ENCODE results near the gene ACBD7. TPM values are rescaled to one million over a fixed set of nuclear protein-coding genes. Genes with fewer than 3 reads are reported as not detected.

ACBD7 gene
- total RNA-seq, result 3.0 and 3.2 TPM in 2 replicates

DNA sequence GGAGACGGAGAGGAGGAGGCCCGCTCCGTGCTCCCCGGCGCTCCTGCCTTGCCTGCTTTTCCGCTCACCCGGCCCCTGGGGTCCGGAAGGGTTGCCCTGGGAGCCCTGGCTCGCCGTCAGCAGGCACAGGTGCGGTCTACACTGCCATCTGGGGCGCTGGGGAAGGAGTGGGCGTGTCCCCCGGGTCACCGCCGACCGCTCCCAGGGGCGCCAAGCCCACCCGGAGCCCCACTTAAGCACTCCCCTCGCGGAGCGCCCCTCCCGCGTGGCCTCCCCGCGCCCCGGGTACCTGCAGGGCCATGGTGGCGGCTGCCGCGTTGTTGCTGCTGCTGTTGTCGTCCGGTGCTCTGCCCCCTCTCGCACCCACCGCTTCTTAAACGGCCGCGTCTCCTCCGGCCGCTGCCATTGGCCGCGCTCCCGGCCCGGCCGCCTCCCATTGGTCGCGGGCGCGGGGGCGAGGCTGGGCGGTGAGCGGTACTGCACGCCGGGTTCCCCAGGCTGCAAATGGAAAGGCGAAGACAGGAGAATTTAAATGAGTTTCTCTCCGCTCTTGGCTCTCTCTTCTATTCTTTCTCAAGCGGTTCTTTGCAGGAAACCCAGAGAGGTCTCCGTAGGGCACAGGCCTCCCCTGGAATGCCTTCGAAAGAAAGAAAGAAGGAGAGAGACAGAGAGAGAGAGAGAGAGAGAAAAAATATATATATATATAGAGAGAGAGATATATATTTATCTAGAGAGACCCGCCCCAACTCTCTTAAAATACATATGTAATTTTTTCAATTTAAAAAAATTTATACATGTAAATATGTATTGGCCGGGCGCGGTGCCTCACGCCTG lies at the start of gene ACBD7:
ACBD7 (minus strand) TSS at position 349 of the 834 bp plus-strand sequence; CDS start at position 301, 48 bp downstream.
- intact Hi-C loops (cut with micrococcal nuclease), result loop anchor here (1.0 to 2.0 kb wide), 2 partner anchors 9 to 80 kb away; partner anchors contain the start of genes NMT2 and RPP38

DNA sequence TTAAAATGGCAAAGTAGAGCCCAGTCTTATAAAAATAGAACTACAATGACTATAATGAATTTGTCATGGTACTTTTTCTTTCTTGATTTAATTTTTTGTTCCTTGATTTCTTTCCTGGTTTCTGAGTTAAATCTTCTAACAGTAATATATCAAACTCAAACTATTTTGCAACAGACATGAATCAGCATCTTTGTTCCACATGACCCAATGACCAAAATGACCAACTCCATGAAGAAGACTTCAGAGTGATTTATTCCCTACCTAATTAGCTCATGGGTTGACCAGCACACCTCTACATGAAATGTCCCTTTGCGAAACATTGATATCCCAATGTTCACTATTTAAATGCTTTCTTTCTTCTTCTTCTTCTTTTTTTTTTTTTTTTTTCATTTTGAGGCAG lies 49.1 kb upstream of the ACBD7 start:
- intact Hi-C loops (cut with micrococcal nuclease), result no loop called here

DNA sequence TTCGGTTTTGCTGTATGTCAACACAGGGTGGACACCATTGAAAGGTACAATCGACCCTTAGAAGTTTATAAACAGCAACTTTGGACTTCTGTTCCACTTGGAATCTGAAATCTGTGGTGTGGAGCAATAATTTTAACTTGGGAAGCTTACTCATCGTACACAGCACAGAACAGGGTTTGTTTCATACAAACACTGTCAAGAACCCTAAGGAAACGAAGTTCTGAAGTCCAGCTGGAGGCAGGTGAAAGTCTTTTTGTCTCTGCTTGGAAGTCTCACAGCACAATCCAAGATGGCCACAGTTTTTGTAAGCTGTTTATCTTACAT lies 48.4 kb upstream of the ACBD7 start:
- intact Hi-C loops (cut with micrococcal nuclease), result no loop called here

DNA sequence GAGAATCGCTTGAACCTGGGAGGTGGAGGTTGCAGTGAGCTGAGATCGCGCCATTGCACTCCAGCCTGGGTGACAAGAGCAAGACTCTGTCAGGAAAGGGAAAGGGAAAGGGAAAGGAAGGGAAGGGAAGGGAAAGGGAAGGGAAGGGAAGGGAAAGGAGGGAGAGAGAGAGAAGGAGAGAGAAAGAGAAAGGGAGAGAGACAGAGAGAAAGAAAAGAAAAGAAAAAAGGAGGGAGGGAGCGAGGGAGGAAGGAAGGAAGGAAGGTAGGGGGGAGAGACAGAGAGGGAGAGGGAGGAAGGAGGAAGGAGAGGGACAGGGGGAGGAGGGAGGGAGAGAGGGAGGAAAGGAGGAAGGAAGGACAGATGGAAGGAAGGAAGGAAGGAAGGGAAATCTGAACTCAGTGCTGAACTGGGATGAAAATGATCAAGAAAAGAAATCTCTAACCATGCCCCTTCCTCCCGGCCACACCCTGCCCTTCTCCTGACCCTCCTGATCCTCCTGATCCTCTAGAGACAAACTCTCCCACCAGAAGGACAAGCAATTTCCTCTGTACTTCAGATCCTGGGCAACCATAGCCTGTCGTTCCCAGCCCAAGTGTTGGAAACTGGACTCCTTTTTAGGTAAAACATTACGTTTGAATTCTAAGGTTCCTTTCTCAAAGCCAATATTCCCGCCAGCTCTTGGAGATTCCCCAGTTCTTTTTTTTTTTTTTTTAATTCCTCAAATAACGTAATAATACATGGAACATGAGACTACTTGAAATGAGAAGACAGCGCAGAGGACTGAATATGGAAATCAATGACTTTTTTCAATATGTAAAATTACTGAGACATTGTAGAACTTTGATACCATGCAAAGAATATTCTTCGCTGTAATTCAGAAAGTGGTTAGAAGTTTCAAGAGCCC lies 47.8 kb upstream of the ACBD7 start:
- intact Hi-C loops (cut with micrococcal nuclease), result no loop called here

DNA sequence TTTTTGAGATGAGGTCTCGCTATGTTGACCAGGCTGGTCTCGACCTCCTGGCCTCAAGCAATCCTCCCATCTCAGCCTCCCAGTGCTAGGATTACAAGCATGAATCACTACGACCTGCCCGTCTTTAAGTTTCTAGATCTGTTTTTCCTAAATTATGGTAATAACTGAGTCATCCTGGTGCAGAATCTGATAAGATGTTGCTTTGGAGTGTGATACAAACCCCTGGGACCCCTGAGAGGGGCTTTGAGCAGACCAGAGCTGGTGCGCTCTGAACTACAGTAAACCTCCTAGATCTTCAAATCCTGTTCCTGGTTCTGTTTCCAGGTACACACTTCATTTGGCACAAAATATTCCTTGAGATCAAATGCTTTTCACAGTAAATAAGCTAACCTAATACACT lies 42.8 kb upstream of the ACBD7 start:
- intact Hi-C loops (cut with micrococcal nuclease), result no loop called here

DNA sequence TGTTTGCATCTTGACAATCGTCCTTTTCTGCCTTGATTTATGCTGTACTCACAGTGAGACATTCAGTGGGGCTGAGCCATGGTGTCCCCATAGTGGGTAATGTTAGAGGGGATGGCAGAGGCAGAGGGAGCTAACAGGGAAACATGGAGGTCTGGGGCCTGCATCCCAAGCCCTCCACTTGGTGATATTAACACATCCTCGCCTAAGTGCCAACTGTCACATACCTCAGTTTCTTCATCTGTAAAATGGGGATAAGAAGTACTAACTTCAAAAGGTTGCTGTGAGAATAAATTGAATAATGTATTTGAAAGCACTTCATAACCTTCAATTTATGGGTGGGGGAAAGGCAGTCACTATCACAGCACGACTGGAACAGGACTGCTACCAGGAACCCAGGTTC lies 36.3 kb upstream of the ACBD7 start:
- intact Hi-C loops (cut with micrococcal nuclease), result loop anchor here (5.0 kb wide), 1 partner anchor 82 kb away; no protein-coding TSS in a partner anchor

DNA sequence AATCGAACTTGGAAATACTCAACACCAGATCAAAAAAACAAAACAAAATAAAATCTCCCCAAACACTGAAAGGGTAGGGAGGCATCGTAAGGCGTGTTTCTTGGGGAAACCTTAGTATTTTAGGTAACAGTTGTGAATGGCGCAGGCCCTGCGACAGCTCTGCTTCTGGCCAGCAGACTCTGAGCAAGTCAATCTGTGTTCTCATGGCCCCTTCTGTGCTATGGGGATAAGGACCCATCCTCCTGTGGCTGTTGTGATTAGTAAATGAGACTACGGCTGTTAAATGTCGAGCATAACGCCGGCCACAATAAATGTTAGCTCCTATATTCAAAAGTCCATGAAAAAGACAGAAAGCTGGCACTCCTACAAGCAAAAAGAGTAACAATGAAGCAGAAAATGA lies 35.6 kb upstream of the ACBD7 start:
- intact Hi-C loops (cut with micrococcal nuclease), result loop anchor here (5.0 kb wide), 1 partner anchor 83 kb away; no protein-coding TSS in a partner anchor

GRCh38 chr10:15123749-15124184 lies 35.2 kb upstream of the ACBD7 start:
- intact Hi-C loops (cut with micrococcal nuclease), result loop anchor here (1.0 to 5.0 kb wide), 3 partner anchors 17 to 84 kb away; no protein-coding TSS in a partner anchor

DNA sequence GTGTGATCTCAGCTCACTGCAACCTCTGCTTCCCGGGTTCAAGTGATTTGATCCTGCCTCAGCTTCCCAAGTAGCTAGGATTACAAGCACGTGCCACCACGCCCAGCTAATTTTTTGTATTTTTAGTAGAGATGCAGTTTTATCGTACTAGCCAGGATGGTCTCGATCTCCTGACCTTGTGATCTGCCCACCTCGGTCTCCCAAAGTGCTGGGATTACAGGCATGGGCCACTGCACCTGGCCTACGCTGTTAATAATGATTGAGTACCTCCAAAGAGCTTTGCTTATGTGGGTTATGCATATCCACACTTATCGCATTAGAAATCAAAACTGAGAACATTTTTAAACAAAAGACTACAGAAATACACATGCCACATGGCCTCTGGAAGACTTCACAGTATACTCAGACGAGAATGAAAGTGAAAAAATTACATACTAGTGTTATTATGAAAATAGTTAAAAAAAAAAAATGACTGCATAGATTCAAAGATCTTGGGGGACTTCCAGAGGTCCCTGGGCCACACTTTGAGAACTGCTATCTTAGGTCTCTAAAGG lies 34.0 kb upstream of the ACBD7 start:
- intact Hi-C loops (cut with micrococcal nuclease), result loop anchor here (1.0 to 5.0 kb wide), 3 partner anchors 18 to 85 kb away; no protein-coding TSS in a partner anchor

- intact Hi-C loops (cut with micrococcal nuclease), result loop anchor here (2.0 to 5.0 kb wide), 2 partner anchors 19 to 86 kb away; no protein-coding TSS in a partner anchor
These were observed 33.1 kb upstream of the ACBD7 start for GRCh38 chr10:15121707-15122106.

DNA sequence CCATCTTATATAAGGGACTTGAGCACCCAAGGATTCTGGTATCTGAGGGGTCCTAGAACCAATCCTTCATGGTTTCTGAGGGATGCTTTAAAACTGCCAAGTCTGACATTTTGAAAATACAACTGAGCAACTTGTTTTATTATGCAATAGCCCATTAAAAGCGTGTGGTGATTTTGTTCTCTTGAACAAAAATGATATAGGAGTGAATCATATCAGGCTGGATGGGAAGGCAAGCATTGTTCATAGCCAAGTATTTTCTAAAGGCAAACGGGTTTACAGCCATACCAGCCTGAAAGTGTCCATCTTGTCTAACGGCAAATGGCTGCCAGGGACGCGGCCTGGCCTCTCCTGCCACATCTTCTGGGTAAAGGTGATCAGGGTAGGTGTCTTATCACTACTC lies 31.9 kb upstream of the ACBD7 start:
- intact Hi-C loops (cut with micrococcal nuclease), result loop anchor here (5.0 kb wide), 1 partner anchor 87 kb away; no protein-coding TSS in a partner anchor

GRCh38 chr10:15118615-15119014 lies 30.0 kb upstream of the ACBD7 start:
- intact Hi-C loops (cut with micrococcal nuclease), result no loop called here

DNA sequence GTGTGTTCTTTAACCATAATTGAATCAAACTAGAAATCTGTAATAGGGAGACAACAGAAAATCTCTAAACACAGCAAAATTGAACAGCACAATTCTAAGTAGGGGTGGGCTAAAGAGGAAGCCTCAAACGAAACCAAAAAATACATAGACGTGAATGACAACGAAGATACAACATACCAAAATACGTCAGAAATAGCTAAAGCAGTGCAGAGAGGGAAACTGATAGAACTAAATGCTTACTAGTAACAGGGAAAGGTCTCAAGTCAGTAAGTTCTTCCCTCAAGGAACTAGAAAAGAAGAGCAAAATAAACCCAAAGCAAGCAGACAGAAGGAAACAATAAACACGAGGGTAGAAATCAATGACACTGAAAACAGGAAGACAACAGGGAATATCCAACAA lies 27.6 kb upstream of the ACBD7 start:
- intact Hi-C loops (cut with micrococcal nuclease), result no loop called here

DNA sequence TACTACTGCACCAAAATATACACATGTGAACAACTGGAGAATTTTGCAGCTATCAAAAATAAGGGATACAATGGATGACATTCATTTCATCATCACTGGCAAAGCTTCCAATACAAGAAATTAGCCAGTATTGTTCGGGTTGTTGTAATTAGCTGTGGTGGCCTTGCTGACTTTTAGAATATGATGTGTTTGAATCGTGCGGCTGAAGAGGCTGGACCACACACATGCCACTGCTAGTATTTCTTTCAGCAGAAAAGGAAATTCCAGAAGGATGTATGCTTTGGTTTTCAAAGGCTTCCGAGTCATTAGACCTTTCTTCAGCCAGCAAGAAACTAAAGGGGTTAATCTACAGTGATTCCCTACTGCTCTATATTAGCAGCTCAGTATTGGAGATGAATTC lies 25.2 kb upstream of the ACBD7 start:
- intact Hi-C loops (cut with micrococcal nuclease), result no loop called here

GRCh38 chr10:15112657-15113056 lies 24.1 kb upstream of the ACBD7 start:
- intact Hi-C loops (cut with micrococcal nuclease), result no loop called here

DNA sequence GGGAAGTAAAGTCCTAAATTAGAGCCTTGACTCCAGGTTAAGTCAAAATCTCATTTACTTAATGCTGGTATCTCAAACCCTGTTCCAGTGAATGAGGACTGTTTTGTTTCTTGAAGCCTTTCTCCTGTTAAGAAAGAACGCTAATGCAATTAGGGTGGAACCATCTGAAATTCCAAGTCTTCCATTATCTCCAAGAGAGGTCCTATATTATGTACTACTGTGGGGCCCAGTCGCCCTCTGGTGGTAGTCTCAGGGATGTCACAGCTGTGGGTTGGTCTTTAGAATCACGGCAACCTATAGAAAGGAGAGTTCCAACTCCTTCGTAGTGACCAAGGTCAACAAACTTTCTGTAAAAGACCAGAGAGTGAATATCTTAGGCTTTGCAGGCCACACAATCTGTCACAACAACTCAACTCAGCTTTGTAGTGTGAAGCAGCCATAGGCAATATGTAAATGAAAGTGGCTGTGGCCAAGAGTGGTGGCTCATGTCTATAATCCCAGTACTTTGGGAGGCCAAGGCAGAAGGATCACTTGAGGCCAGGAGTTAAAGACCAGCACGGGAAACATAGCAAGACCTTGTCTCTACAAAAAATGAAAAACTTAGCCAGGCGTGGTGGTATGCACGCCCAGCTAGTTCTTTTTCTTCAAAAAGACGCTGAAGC lies 17.9 kb upstream of the ACBD7 start:
- intact Hi-C loops (cut with micrococcal nuclease), result loop anchor here (2.0 to 10.0 kb wide), 2 partner anchors 116 to 268 kb away; partner anchors contain the start of gene FAM171A1

GRCh38 chr10:15103513-15103912 lies 14.9 kb upstream of the ACBD7 start:
- intact Hi-C loops (cut with micrococcal nuclease), result loop anchor here (10.0 kb wide), 1 partner anchor 271 kb away; the partner anchor contains the start of gene FAM171A1

DNA sequence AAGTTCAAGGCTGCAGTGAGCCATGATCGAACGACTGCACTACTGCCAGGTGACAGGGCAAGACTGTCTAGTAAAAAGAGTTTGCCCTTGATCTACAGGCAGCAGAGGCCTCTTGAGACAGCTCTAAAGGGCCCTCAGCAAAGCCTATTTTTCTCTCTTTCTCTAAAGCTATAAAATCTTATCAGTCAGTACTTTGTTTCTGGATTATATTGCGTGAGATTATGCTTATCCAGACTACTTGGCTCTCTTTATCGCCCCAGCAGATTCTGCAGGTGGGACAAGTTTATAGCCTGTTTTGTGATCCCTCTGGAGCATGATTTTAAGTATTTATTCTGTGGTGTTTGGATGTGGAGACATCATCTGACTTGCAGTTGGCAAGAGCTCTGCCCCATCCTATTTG lies 11.3 kb upstream of the ACBD7 start:
- intact Hi-C loops (cut with micrococcal nuclease), result loop anchor here (10.0 kb wide), 1 partner anchor 275 kb away; the partner anchor contains the start of gene FAM171A1

DNA sequence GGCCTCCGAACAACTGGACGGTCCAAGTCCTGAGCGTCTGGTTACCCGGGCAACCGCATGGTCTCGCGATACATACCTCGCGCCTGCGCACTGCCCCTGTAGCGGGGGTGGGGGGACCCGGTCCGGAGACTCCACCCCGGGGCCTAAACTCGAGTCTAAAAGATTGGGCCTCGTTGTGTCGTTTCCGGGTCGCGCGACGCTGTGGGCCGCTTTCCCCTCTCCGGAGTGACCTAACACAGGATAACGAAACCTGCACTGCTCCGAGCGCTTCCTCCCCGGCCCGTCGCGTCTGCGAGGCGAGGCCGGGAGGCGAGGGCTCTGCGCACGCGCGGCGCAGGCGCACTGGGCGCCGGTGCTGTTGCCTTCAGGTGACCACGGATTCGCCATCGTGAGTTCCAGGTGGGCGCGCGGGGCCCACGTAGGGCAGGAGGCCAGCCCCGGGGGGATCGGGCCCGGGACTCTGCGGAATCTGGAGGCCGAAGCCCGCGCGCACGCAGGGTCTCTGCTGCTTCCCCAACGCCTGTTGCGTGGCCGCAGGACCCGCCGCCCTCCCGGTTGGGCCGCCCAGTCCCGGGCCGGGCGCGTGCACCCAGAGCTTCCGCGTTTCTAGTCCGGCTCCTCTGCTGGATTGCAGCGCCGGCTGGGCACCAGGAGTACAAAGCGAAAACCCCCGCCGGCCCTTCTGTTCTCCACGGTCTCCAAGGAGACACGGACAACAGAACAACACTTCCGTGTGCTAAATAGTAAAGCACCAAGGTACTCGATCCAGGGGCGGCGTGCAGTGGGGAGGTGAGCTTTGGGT lies 8.6 kb upstream of the ACBD7 start, which contains the start of gene RPP38:
RPP38 (plus strand) TSS at position 345 of the 802 bp plus-strand sequence. CDS start 5,960 bp downstream, outside the sequence.
- intact Hi-C loops (cut with micrococcal nuclease), result loop anchor here (1.0 to 2.0 kb wide), 6 partner anchors 9 to 259 kb away; partner anchors contain the start of genes ACBD7, CDNF, DCLRE1C and HSPA14
